HepG2 (cell line): Measurements from ENCODE around the gene VSIR. TPM values are rescaled to one million over a fixed set of nuclear protein-coding genes. Genes with fewer than 3 reads are reported as not detected.

Source experiments
- ATAC-seq: fragments of 200-7000 bp; cut with Tn5 transposase; 3 replicates; pipeline ENCODE4 v1.9.1; 2020; ENCODE audit warnings: mild to moderate bottlenecking, moderate library complexity
- BruUV-seq: library from RNA; stranded (reverse); fragments of 400-500 nt; replicated peaks from 2 replicates; lab custom pipeline; 2021; lab: Mats Ljungman, UMichigan
- CTCF ChIA-PET: fragments of 300-600 bp; formaldehyde crosslinking; extraction: SDS; loops from one replicate; lab custom pipeline; 2021; ENCODE audit warnings: low total read pairs, inconsistent platforms, low intra/inter-chr PET ratio; lab: Yijun Ruan, JAX
- POLR2A ChIA-PET: fragments of 350-600 bp; sonication (Branson Sonifier 250); formaldehyde crosslinking; loops from one replicate; lab custom pipeline; 2020; ENCODE audit warnings: antibody characterized with exemption, inconsistent platforms; lab: Yijun Ruan, JAX
- DNase-seq: peaks from one replicate; pipeline ENCODE4 v3.0.0-alpha.2; 2015; ENCODE audit warnings: low spot score
- FAIRE-seq: peaks from 3 replicates; lab custom pipeline; 2011; peaks lifted over from hg19 to GRCh38; lab: Jason Lieb, UNC
- H2AFZ ChIP-seq: one replicate; pipeline ENCODE4 v1.6.1; 2011; ENCODE audit warnings: low read length, inconsistent platforms
- H3K27ac ChIP-seq: fragments of 300-600 bp; 3 replicates; pipeline ENCODE4 v1.8.0; 2011; ENCODE audit warnings: mixed run types, mild to moderate bottlenecking, mixed read lengths, low read length, inconsistent platforms; ENCODE audit not compliant: insufficient read depth; ENCODE audit errors: extremely low read length
- H3K27me3 ChIP-seq, 2 experiments: fragments of 200-600 bp in 1 of 2; 2 replicates in 1 of 2; 3 replicates in 1 of 2; pipeline versions ENCODE4 v1.6.0 to v1.8.0; 2011; ENCODE audit warnings: low read length in 2 of 2, mild to moderate bottlenecking in 2 of 2, moderate library complexity in 2 of 2, inconsistent platforms in 1 of 2; ENCODE audit not compliant: insufficient read depth in 2 of 2, control insufficient read depth in 1 of 2
- H3K36me3 ChIP-seq, 2 experiments: fragments of 200-600 bp in 1 of 2; replicated peaks in 1 of 2; 2 replicates in 1 of 2; 3 replicates in 1 of 2; pipeline versions ENCODE4 v1.5.1 to v1.8.0; 2011; ENCODE audit warnings: low read length in 2 of 2, inconsistent platforms in 1 of 2; ENCODE audit not compliant: insufficient read depth in 2 of 2, control insufficient read depth in 1 of 2
- H3K4me1 ChIP-seq: 2 replicates; pipeline ENCODE4 v1.5.1; 2012; ENCODE audit warnings: low read length, inconsistent platforms; ENCODE audit not compliant: insufficient read depth
- H3K4me2 ChIP-seq: 2 replicates; pipeline ENCODE4 v1.6.0; 2011; ENCODE audit warnings: low read depth, low read length, inconsistent platforms
- H3K4me3 ChIP-seq, 3 experiments: fragments of 200-600 bp in 1 of 3; sonication (generic), shearing (Covaris generic) in 1 of 3; replicated peaks in 1 of 3; 2 replicates each; pipeline ENCODE4 v1.5.1; 2011 to 2016; ENCODE audit warnings: low read length in 3 of 3, inconsistent platforms in 2 of 3, low read depth in 2 of 3, mild to moderate bottlenecking in 2 of 3, control low read depth in 1 of 3, mixed read lengths in 1 of 3; ENCODE audit not compliant: insufficient read depth in 1 of 3
- H3K79me2 ChIP-seq: one replicate; pipeline ENCODE4 v1.6.1; 2011; ENCODE audit warnings: low read length, inconsistent platforms; ENCODE audit not compliant: insufficient read depth
- H3K9ac ChIP-seq: 2 replicates; pipeline ENCODE4 v1.6.0; 2011; ENCODE audit warnings: mild to moderate bottlenecking, low read depth, low read length, inconsistent platforms; ENCODE audit not compliant: insufficient read depth
- H3K9me3 ChIP-seq: 2 replicates; pipeline ENCODE4 v1.5.1; 2012; ENCODE audit warnings: mild to moderate bottlenecking, low read length
- H4K20me1 ChIP-seq: 2 replicates; pipeline ENCODE4 v1.6.0; 2011; ENCODE audit warnings: inconsistent platforms, mild to moderate bottlenecking, low read length, moderate library complexity; ENCODE audit not compliant: insufficient read depth
- ATAD3A ChIP-seq: sonication (generic); formaldehyde crosslinking; IDR thresholded peaks from 2 replicates; pipeline ENCODE4 v1.4.0; 2020; ENCODE audit warnings: missing genetic modification reagents
- CBFB ChIP-seq: sonication (generic); formaldehyde crosslinking; IDR thresholded peaks from 2 replicates; pipeline ENCODE4 v1.4.0; 2020; ENCODE audit warnings: missing genetic modification reagents
- HES4 ChIP-seq: sonication (generic); formaldehyde crosslinking; IDR thresholded peaks from 2 replicates; pipeline ENCODE4 v1.9.0; 2021; ENCODE audit warnings: mild to moderate bottlenecking, missing genetic modification reagents, borderline replicate concordance
- IRX3 ChIP-seq: sonication (generic); formaldehyde crosslinking; IDR thresholded peaks from 2 replicates; pipeline ENCODE4 v1.8.1; 2023; ENCODE audit warnings: mild to moderate bottlenecking, low read depth, missing genetic modification reagents, borderline replicate concordance
- PCBP1 ChIP-seq: fragments of 200-400 bp; formaldehyde crosslinking; IDR thresholded peaks from 2 replicates; pipeline ENCODE4 v1.6.1; 2017; ENCODE audit warnings: mild to moderate bottlenecking, low read depth, low read length, borderline replicate concordance
- PHF21A ChIP-seq: sonication (generic); formaldehyde crosslinking; IDR thresholded peaks from 2 replicates; pipeline ENCODE4 v1.5.0; 2020; ENCODE audit warnings: mild to moderate bottlenecking, missing genetic modification reagents
- PLRG1 ChIP-seq: fragments of 450-650 bp; conservative IDR thresholded peaks from 2 replicates; pipeline ENCODE4 v1.6.1; 2016
- RXRA ChIP-seq: sonication (generic); formaldehyde crosslinking; IDR thresholded peaks from 2 replicates; pipeline ENCODE4 v1.5.1; 2020; ENCODE audit warnings: missing genetic modification reagents
- SIN3A ChIP-seq: IDR thresholded peaks from 2 replicates; pipeline ENCODE4 v1.6.1; 2011; ENCODE audit warnings: low read depth, mild to moderate bottlenecking, control low read depth, low read length, borderline replicate concordance
- SRSF4 ChIP-seq: fragments of 200-400 bp; formaldehyde crosslinking; IDR thresholded peaks from one replicate; pipeline ENCODE4 v1.6.1; 2018; ENCODE audit warnings: mild to moderate bottlenecking, low read depth, low read length, moderate library complexity; ENCODE audit not compliant: poor library complexity, severe bottlenecking
- TMF1 ChIP-seq: sonication (generic); formaldehyde crosslinking; IDR thresholded peaks from 2 replicates; pipeline ENCODE4 v1.8.1; 2022; ENCODE audit warnings: low read depth, missing genetic modification reagents
- ZNF557 ChIP-seq: sonication (generic); formaldehyde crosslinking; IDR thresholded peaks from 2 replicates; pipeline ENCODE4 v1.4.0; 2020; ENCODE audit warnings: missing genetic modification reagents
- ZNF589 ChIP-seq: sonication (generic); formaldehyde crosslinking; conservative IDR thresholded peaks from 2 replicates; pipeline ENCODE4 v1.8.0; 2022; ENCODE audit warnings: mild to moderate bottlenecking, moderate library complexity, missing genetic modification reagents
- WGBS: methylation state at CpG from one replicate; pipeline ENCODE4 v1.1.6; 2017; ENCODE audit warnings: low lambda C conversion rate; 5-methylcytosine and 5-hydroxymethylcytosine counted together
- in situ Hi-C: cut with HindIII; loops from 2 replicates; pipeline ENCODE4 v1.10.0; 2017; ENCODE audit warnings: low pct_unique_long_range_greater_than_20kb; ENCODE audit not compliant: extremely low pct_ligation_motif_present
- intact Hi-C: fragments of 100-400 bp; cut with micrococcal nuclease; formaldehyde crosslinking; loops from one replicate; pipeline ENCODE4 v1.10.0; 2022; ENCODE audit not compliant: unreplicated experiment
- polyA plus RNA-seq, 8 experiments: library from polyadenylated mRNA; depleted of rRNA in 3 of 8; stranded (reverse) in 7 of 8; unstranded in 1 of 8; fragments of >200 nt; fragmentation: Illumina TruSeq in 4 of 8; extraction: Trizol in 4 of 8; gene quantifications; 2 replicates each; pipeline versions ENCODE4 v1.2.1 to v1.2.3, GENCODE V29; 2011 to 2016; ENCODE audit warnings: low read depth in 4 of 8, missing spikeins in 1 of 8, mixed read lengths in 1 of 8; ENCODE audit not compliant: insufficient read depth in 1 of 8
- total RNA-seq, 5 experiments: library from RNA; depleted of rRNA; stranded (reverse); fragments of >200 nt; fragmentation: Illumina TruSeq; extraction: Trizol; gene quantifications; 2 replicates each; pipeline ENCODE4 v1.2.3, GENCODE V29; 2016; ENCODE audit warnings: low read depth in 1 of 5
- TF ChIP-seq, protein P1 (sequence below): sonication (generic); formaldehyde crosslinking; conservative IDR thresholded peaks from 2 replicates; pipeline ENCODE4 v1.8.0; 2022; ENCODE audit warnings: low read depth, missing genetic modification reagents
- TF ChIP-seq, protein P2 (sequence below): sonication (generic); formaldehyde crosslinking; IDR thresholded peaks from 2 replicates; pipeline ENCODE4 v1.4.0; 2020; ENCODE audit warnings: mild to moderate bottlenecking, missing genetic modification reagents
- TF ChIP-seq, protein P3 (sequence below): sonication (generic); IDR thresholded peaks from 2 replicates; pipeline ENCODE4 v1.6.1; 2016; ENCODE audit warnings: low read depth, borderline replicate concordance
- TF ChIP-seq, protein P4 (sequence below): sonication (generic); formaldehyde crosslinking; IDR thresholded peaks from 2 replicates; pipeline ENCODE4 v1.8.0; 2022; ENCODE audit warnings: mild to moderate bottlenecking, missing genetic modification reagents; ENCODE audit not compliant: insufficient replicate concordance
- TF ChIP-seq, protein P5 (sequence below): sonication (generic); formaldehyde crosslinking; IDR thresholded peaks from 2 replicates; pipeline ENCODE4 v1.5.0; 2020; ENCODE audit warnings: mild to moderate bottlenecking, missing genetic modification reagents

VSIR gene
- total and polyA plus RNA-seq, 2 of the 13 experiments (the other 11 are each of a cell fraction or from before 2014, with no cell fraction given), result 0.44 to 3.2 TPM

DNA sequence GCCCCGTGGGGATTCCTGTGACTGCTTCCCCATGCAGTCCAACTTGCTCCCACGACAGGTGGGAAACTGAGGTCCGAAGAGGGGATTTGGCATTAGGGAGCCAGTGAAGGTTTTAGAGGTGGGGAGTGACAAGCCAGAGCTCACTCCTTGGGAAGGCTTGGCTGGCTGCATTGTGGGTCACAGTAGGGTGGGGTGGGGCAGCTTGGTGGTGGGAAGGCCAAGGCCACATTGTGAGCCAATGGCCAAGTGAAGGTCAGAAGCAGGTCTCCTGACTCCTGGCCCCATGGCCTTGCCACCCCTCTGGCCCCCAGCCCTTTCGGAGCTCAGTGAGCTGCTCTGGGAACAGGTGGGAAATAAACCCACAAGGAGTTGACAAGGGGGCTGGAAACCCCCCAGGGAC, 56.3 kb downstream of the VSIR start (continued):
- TF ChIP-seq, protein P1, sequence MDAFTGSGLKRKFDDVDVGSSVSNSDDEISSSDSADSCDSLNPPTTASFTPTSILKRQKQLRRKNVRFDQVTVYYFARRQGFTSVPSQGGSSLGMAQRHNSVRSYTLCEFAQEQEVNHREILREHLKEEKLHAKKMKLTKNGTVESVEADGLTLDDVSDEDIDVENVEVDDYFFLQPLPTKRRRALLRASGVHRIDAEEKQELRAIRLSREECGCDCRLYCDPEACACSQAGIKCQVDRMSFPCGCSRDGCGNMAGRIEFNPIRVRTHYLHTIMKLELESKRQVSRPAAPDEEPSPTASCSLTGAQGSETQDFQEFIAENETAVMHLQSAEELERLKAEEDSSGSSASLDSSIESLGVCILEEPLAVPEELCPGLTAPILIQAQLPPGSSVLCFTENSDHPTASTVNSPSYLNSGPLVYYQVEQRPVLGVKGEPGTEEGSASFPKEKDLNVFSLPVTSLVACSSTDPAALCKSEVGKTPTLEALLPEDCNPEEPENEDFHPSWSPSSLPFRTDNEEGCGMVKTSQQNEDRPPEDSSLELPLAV, result no peak

DNA sequence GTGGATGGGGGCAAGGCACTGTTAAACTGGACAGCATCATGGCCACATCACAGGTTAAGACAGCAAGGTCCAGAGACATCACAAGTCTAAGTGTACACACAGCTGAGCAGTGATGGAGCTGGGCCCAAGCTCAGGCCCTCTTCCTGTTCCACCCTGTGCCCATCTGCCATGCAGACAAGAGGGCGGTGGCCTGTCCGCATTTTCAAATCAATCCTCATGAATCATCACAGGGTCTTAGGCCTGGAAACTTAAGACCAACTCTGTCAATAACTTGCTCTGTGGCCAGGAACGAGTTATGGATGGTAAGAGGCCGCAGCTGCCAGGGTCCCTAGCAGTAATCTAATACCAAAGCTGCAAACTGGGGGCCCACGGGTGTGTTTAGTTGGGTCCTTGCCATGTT, 56.9 kb downstream of the VSIR start:
- BruUV-seq, result no TSS peak
- H3K4me2 ChIP-seq, result no peak overlapping the region
- ChIA-PET CTCF (no interaction called here), POLR2A (no interaction called here)
- H3K4me1 ChIP-seq, result no peaks in the 10 kb centered on the region
- H3K27ac ChIP-seq, result no peak overlapping the region
- H2AFZ ChIP-seq, result no peak overlapping the region
- intact Hi-C loops (no loop called here), in situ Hi-C loops (no loop called here)
- FAIRE-seq (no peak), ATAC-seq (no peak), DNase-seq (no peak)
- no peaks in the 10 kb centered on the region for H3K79me2 ChIP-seq
- H3K36me3 ChIP-seq, result no peaks in the 10 kb centered on the region
- no peaks in the 10 kb centered on the region for H4K20me1 ChIP-seq
- peaks cover 8 to 56% of the 10 kb centered on the region in 2 experiments; a peak in 4 of 5 replicates for H3K27me3 ChIP-seq
- no peak for TF ChIP-seq RXRA
- TF ChIP-seq ATAD3A (CRISPR knock-in tag), result no peak
- TF ChIP-seq SIN3A, result no peak
- no peak for TF ChIP-seq PHF21A (CRISPR knock-in tag)
- TF ChIP-seq, protein P2, sequence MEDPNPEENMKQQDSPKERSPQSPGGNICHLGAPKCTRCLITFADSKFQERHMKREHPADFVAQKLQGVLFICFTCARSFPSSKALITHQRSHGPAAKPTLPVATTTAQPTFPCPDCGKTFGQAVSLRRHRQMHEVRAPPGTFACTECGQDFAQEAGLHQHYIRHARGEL, result no peak
- no peak for TF ChIP-seq IRX3 (CRISPR knock-in tag)
- TF ChIP-seq, protein P3, sequence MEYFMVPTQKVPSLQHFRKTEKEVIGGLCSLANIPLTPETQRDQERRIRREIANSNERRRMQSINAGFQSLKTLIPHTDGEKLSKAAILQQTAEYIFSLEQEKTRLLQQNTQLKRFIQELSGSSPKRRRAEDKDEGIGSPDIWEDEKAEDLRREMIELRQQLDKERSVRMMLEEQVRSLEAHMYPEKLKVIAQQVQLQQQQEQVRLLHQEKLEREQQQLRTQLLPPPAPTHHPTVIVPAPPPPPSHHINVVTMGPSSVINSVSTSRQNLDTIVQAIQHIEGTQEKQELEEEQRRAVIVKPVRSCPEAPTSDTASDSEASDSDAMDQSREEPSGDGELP, result no peak
- no peak for TF ChIP-seq SRSF4
- TF ChIP-seq, protein P4, sequence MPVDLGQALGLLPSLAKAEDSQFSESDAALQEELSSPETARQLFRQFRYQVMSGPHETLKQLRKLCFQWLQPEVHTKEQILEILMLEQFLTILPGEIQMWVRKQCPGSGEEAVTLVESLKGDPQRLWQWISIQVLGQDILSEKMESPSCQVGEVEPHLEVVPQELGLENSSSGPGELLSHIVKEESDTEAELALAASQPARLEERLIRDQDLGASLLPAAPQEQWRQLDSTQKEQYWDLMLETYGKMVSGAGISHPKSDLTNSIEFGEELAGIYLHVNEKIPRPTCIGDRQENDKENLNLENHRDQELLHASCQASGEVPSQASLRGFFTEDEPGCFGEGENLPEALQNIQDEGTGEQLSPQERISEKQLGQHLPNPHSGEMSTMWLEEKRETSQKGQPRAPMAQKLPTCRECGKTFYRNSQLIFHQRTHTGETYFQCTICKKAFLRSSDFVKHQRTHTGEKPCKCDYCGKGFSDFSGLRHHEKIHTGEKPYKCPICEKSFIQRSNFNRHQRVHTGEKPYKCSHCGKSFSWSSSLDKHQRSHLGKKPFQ (CRISPR knock-in tag), result no peak
- no peak for TF ChIP-seq PCBP1
- TF ChIP-seq CBFB (CRISPR knock-in tag), result no peak
- no peak for TF ChIP-seq TMF1 (CRISPR knock-in tag)
- no peak for TF ChIP-seq HES4 (CRISPR knock-in tag)
- TF ChIP-seq PLRG1, result no peak
- no peak for TF ChIP-seq ZNF557
- TF ChIP-seq, protein P5, sequence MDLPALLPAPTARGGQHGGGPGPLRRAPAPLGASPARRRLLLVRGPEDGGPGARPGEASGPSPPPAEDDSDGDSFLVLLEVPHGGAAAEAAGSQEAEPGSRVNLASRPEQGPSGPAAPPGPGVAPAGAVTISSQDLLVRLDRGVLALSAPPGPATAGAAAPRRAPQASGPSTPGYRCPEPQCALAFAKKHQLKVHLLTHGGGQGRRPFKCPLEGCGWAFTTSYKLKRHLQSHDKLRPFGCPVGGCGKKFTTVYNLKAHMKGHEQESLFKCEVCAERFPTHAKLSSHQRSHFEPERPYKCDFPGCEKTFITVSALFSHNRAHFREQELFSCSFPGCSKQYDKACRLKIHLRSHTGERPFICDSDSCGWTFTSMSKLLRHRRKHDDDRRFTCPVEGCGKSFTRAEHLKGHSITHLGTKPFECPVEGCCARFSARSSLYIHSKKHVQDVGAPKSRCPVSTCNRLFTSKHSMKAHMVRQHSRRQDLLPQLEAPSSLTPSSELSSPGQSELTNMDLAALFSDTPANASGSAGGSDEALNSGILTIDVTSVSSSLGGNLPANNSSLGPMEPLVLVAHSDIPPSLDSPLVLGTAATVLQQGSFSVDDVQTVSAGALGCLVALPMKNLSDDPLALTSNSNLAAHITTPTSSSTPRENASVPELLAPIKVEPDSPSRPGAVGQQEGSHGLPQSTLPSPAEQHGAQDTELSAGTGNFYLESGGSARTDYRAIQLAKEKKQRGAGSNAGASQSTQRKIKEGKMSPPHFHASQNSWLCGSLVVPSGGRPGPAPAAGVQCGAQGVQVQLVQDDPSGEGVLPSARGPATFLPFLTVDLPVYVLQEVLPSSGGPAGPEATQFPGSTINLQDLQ (CRISPR knock-in tag), result no peak
- no peak for TF ChIP-seq ZNF589
- H3K9me3 ChIP-seq, result no peaks in the 10 kb centered on the region
- no peak overlapping the region for H3K9ac ChIP-seq
- 54% methylated on average over 4 of the region's 5 CpGs for WGBS
- no peak overlapping the region for H3K4me3 ChIP-seq
